OCI-LY1 (cell line): ENCODE results near the gene MRPS6.

Experiments
- CTCF ChIP-seq: fragments of 200-600 bp; sonication (generic), shearing (Covaris generic); IDR thresholded peaks from 2 replicates; pipeline ENCODE4 v1.5.1; 2017; ENCODE audit warnings: mild to moderate bottlenecking, antibody characterized with exemption, low read length, moderate library complexity, mixed read lengths
- EZH2 ChIP-seq: fragments of 200-600 bp; sonication (generic), shearing (Covaris generic); IDR thresholded peaks from 2 replicates; pipeline ENCODE4 v1.8.0; 2017; ENCODE audit warnings: borderline replicate concordance, mixed run types, mild to moderate bottlenecking, antibody characterized with exemption, low read length, moderate library complexity, mixed read lengths

DNA sequence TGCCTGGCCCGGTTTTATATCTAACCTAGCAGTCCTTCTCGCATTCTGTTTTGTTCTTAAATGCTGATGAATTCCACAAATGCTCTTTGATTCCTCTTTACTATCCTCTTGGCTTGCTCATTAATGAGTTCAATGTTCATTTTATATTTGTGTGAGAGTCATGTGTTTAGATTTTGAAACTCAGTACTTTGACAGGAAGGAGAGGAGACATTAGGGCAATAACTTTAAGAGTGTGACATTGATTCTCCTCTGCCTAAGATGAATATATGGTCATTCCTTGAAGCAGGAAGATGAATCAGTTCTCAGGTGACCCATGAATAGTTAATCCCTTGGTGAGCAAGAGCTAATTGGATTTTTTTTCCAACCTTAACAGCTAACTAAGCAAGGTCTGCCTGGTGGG is 84.1 kb downstream of the MRPS6 start:
- TF ChIP-seq CTCF (no peak), EZH2 (no peak)
